ENCODE measurements around the gene TMEM109. TPM values are rescaled to one million over a fixed set of nuclear protein-coding genes. Genes with fewer than 3 reads are reported as not detected.

The TMEM109 gene
- total RNA-seq, 1 donor from 2014 or later: 127 TPM

- peaks cover 0 to 19% of the 10 kb centered on the region in 2 donors for H3K36me3 ChIP-seq
Measured at GRCh38 chr11:60937144-60937527, 23.2 kb downstream of the TMEM109 start.

DNA sequence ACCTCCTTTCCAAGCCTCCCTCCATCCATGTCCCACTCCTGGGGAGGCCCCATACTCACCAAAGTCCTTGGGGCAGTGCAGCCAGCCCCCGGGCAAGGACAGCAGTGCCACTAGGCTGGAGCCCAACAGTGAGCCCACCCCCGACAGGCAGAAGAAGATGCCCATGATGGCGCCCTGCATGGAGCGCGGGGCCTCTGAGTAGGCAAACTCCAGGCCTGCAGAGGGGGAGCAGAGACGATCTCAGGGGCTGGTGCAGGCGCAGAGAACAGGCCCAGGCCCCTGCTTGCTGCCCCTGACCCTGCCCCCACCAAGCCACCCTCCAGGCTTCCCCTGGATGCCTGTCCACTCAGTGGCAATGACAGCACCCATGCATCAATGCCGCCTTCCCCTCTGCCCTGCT, 23.9 kb downstream of the TMEM109 start:
- peaks cover 0 to 25% of the 10 kb centered on the region in 2 donors for H3K36me3 ChIP-seq
- H3K9me3 ChIP-seq: no peaks in the 10 kb centered on the region
- no peak for TF ChIP-seq POLR2AphosphoS5 (IDR thresholded peaks at IDR 0.05; ENCODE audit: insufficient read depth in 1 of 2, low read depth in 1 of 2)
- TF ChIP-seq POLR2A (IDR thresholded peaks at IDR 0.05): no peak
- TF ChIP-seq, protein P1, sequence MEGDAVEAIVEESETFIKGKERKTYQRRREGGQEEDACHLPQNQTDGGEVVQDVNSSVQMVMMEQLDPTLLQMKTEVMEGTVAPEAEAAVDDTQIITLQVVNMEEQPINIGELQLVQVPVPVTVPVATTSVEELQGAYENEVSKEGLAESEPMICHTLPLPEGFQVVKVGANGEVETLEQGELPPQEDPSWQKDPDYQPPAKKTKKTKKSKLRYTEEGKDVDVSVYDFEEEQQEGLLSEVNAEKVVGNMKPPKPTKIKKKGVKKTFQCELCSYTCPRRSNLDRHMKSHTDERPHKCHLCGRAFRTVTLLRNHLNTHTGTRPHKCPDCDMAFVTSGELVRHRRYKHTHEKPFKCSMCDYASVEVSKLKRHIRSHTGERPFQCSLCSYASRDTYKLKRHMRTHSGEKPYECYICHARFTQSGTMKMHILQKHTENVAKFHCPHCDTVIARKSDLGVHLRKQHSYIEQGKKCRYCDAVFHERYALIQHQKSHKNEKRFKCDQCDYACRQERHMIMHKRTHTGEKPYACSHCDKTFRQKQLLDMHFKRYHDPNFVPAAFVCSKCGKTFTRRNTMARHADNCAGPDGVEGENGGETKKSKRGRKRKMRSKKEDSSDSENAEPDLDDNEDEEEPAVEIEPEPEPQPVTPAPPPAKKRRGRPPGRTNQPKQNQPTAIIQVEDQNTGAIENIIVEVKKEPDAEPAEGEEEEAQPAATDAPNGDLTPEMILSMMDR (IDR thresholded peaks at IDR 0.05): no peak
- peaks cover 14% of the 10 kb centered on the region for H3K4me1 ChIP-seq
- DNase-seq (ENCODE audit: extremely low spot score in 2 of 2): no peak
- no peaks in the 10 kb centered on the region for H3K27me3 ChIP-seq
- intact Hi-C loops (cut with DNase I): no loop called here
- H3K4me3 ChIP-seq: no peak overlapping the region
- H3K27ac ChIP-seq: no peak overlapping the region

More at GRCh38 chr11:60937144-60937527, 23.2 kb downstream of the TMEM109 start:
- TF ChIP-seq POLR2A (IDR thresholded peaks at IDR 0.05) (no peak), POLR2AphosphoS5 (IDR thresholded peaks at IDR 0.05; ENCODE audit: insufficient read depth in 1 of 2, low read depth in 1 of 2) (no peak)
- TF ChIP-seq, protein P1 (IDR thresholded peaks at IDR 0.05): no peak
- no peak overlapping the region for H3K27ac ChIP-seq
- DNase-seq (ENCODE audit: extremely low spot score in 2 of 2): no peak
- no peaks in the 10 kb centered on the region for H3K9me3 ChIP-seq
- intact Hi-C loops (cut with DNase I): no loop called here
- no peak overlapping the region for H3K4me3 ChIP-seq
- H3K27me3 ChIP-seq: no peaks in the 10 kb centered on the region
- peaks cover 7% of the 10 kb centered on the region for H3K4me1 ChIP-seq

GRCh38 chr11:60938500-60938899, 24.5 kb downstream of the TMEM109 start:
- TF ChIP-seq POLR2A (IDR thresholded peaks at IDR 0.05): no peak
- no peak for TF ChIP-seq POLR2AphosphoS5 (IDR thresholded peaks at IDR 0.05; ENCODE audit: insufficient read depth in 1 of 2, low read depth in 1 of 2)
- TF ChIP-seq, protein P1 (IDR thresholded peaks at IDR 0.05): no peak
- Histone ChIP-seq H3K4me3 (no peak overlapping the region), H3K36me3 (peaks cover 0 to 25% of the 10 kb centered on the region in 2 donors), H3K27ac (no peak overlapping the region), H3K27me3 (no peaks in the 10 kb centered on the region), H3K9me3 (no peaks in the 10 kb centered on the region), H3K4me1 (peaks cover 16% of the 10 kb centered on the region)
- DNase-seq (ENCODE audit: extremely low spot score in 2 of 2): no peak
- intact Hi-C loops (cut with DNase I): no loop called here

DNA sequence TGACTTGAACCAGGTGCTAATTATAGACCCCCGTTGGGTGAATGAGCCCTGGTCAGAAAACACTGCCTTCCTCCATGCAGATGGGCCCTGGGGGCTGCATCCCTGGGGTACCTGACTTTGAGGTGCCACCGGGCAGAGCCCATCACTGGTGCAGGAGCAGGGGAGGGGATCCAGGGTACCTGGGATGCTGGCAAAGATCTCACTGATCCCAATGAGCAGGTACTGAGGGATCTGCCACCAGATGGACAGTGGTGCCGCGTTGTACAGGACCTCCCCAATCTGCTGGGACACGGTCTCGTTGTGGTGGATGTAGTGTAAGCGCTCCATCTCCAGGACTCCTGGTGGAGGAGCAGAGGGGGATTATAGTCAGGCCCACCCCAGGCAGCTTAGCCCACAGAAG, 25.3 kb downstream of the TMEM109 start:
- Histone ChIP-seq H3K4me1 (peaks cover 18% of the 10 kb centered on the region), H3K27ac (no peak overlapping the region), H3K27me3 (no peaks in the 10 kb centered on the region), H3K4me3 (no peak overlapping the region), H3K9me3 (no peaks in the 10 kb centered on the region), H3K36me3 (peaks cover 0 to 25% of the 10 kb centered on the region in 2 donors)
- no peak for TF ChIP-seq POLR2A (IDR thresholded peaks at IDR 0.05)
- TF ChIP-seq, protein P1 (IDR thresholded peaks at IDR 0.05): no peak
- intact Hi-C loops (cut with DNase I): no loop called here
- DNase-seq (ENCODE audit: extremely low spot score in 2 of 2): no peak

DNA sequence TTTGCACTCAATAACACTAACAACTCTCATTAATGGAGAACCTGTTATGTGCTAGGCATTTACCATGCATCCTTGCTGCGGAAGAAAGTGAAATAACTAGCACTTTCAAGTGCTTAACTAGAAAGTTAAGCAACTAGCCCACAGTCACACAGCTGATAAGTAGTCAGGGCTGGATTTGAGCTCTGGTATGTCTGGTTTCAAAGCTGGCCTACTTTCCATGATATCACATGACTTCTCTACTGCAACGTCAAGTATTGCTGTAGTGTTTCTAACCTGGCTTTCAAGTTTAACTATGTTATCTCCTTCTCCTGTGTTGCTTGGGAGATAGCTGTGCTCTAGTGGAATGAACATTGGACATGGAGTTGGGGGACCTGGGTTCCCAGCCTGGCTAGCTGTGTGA, 25.9 kb downstream of the TMEM109 start:
- no peaks in the 10 kb centered on the region for H3K9me3 ChIP-seq
- H3K4me3 ChIP-seq: no peak overlapping the region
- TF ChIP-seq, protein P1 (IDR thresholded peaks at IDR 0.05): no peak
- TF ChIP-seq POLR2AphosphoS5 (IDR thresholded peaks at IDR 0.05; ENCODE audit: insufficient read depth in 1 of 2, low read depth in 1 of 2): no peak
- no peak for TF ChIP-seq POLR2A (IDR thresholded peaks at IDR 0.05)
- H3K27ac ChIP-seq: no peak overlapping the region
- H3K27me3 ChIP-seq: no peaks in the 10 kb centered on the region
- no peak for DNase-seq (ENCODE audit: extremely low spot score in 2 of 2)
- intact Hi-C loops (cut with DNase I): no loop called here
- peaks cover 18% of the 10 kb centered on the region for H3K4me1 ChIP-seq
- peaks cover 0 to 25% of the 10 kb centered on the region in 2 donors for H3K36me3 ChIP-seq
